ENCODE results near the gene LRRC18.

DNA sequence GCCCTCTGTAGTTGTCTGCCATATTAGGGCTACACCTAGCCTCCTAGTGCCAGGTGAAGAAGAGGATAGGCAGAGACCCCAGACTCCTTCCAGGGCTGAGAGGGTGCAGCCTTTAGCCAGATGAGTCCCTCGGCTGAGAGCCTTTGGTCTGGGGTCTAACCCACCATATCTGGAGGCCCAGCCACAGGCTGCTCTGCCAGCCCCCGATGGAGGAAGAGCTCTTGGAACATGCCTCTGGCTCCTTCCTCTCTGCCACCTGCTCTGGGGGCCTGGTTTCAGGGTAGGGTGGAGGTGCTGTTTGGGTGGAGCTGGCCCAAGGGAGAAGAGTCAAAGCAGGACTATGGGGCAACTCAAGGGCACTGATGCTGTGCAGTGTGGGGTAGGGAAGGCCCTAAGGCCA, 1.4 kb downstream of the LRRC18 start:
- no peak for TF ChIP-seq POLR2A (IDR thresholded peaks at IDR 0.05; ENCODE audit: extremely low read depth, insufficient read length)
- TF ChIP-seq, protein P1, sequence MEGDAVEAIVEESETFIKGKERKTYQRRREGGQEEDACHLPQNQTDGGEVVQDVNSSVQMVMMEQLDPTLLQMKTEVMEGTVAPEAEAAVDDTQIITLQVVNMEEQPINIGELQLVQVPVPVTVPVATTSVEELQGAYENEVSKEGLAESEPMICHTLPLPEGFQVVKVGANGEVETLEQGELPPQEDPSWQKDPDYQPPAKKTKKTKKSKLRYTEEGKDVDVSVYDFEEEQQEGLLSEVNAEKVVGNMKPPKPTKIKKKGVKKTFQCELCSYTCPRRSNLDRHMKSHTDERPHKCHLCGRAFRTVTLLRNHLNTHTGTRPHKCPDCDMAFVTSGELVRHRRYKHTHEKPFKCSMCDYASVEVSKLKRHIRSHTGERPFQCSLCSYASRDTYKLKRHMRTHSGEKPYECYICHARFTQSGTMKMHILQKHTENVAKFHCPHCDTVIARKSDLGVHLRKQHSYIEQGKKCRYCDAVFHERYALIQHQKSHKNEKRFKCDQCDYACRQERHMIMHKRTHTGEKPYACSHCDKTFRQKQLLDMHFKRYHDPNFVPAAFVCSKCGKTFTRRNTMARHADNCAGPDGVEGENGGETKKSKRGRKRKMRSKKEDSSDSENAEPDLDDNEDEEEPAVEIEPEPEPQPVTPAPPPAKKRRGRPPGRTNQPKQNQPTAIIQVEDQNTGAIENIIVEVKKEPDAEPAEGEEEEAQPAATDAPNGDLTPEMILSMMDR (IDR thresholded peaks at IDR 0.05; ENCODE audit: low read depth, low read length) = no peak

Measured in NB4 (cell line).